Astrocyte of the spinal cord (primary cell): ENCODE data around the gene CYP1A2.

Experiments
- DNase-seq: peaks from one replicate; pipeline ENCODE4 v3.0.0; 2011; ENCODE audit warnings: low read depth, low spot score
- H3K4me3 ChIP-seq: 2 replicates; pipeline ENCODE4 v1.5.1; 2011; ENCODE audit warnings: low read depth, mild to moderate bottlenecking, low read length, moderate library complexity
- CTCF ChIP-seq: IDR thresholded peaks from 2 replicates; pipeline ENCODE4 v1.5.1; 2012; ENCODE audit warnings: low read depth, mild to moderate bottlenecking, low read length, inconsistent platforms
- in situ Hi-C: cut with HindIII; loops from 2 replicates; pipeline ENCODE4 v1.10.0; 2017; ENCODE audit warnings: low sequenced_read_pairs

CYP1A2 gene

GRCh38 chr15:74748322-74748946 is at the start of gene CYP1A2:
TSS of gene CYP1A2 (plus strand) at chr15:74748845. CDS start at chr15:74749739, 894 bp downstream.
- in situ Hi-C loops: no loop called here
- H3K4me3 ChIP-seq: no peak within 1 kb of the TSS
- DNase-seq: no peak
- TF ChIP-seq CTCF: no peak

- in situ Hi-C loops: no loop called here
- TF ChIP-seq CTCF: no peak
- DNase-seq: no peak
- H3K4me3 ChIP-seq: no peak overlapping the region
These were observed 39.6 kb upstream of the CYP1A2 start for GRCh38 chr15:74709011-74709410.

GRCh38 chr15:74709892-74710291 is 38.8 kb upstream of the CYP1A2 start:
- no peak for TF ChIP-seq CTCF
- H3K4me3 ChIP-seq: no peak overlapping the region
- in situ Hi-C loops: no loop called here
- no peak for DNase-seq

DNA sequence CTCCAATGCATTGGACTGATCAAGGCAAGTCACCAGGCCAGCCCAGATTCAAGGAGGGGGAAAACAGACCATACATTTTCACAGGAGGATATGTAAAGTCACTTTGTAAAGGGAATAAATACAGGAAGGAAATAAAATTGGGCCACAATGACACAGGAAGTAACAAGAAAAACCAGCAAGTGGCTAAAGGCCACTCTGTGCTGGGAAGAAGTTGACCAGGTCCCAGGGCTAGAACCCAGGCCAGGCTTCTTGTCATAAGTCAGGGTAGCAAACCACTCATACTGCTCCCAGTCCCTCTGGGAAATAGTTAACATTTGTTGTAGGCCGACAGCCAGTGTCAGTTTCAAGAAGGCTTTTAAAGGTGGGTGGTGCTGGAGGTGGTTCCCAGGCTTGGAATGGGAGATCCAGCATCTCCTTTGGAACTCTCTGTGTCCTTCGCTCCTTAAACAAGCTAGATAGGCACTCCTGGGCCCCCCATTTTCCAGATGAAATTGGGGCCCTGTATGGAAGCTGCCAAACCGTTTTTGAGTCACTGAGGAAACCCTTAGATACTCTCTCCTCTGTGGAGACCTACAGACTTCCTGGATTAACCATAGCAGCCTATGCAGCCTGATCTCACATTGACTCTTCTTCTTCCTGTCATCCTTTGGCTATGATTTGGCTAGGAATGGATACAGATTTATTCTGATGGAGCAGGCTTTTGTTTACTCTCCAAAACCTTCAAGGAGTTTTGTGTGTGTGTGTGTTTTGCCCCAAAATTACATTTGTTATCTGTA is 38.1 kb upstream of the CYP1A2 start:
- in situ Hi-C loops: no loop called here
- TF ChIP-seq CTCF: no peak
- no peak overlapping the region for H3K4me3 ChIP-seq
- no peak for DNase-seq

GRCh38 chr15:74712311-74712710 is 36.3 kb upstream of the CYP1A2 start:
- no peak for DNase-seq

DNA sequence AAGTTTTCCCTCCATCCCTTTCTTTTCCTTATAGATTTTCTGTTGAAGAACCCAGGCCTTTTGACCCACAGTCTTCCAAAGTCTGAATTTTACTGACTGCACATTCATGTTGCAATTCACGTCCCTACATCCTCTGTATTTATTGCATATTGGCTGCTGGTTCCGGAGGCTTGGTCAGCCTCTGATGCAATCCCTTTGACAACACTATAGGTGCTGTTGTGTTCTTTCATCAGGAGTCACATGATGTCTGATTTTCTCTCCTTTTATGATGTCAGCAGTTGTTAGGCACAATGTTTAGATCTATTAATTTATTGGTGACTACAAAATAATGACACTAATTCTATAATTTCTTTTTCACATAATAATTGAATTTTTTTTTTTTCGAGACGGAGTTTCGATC is 32.0 kb upstream of the CYP1A2 start:
- no peak overlapping the region for H3K4me3 ChIP-seq
- no peak for DNase-seq
- in situ Hi-C loops: no loop called here
- no peak for TF ChIP-seq CTCF

More at GRCh38 chr15:74712311-74712710, 36.3 kb upstream of the CYP1A2 start:
- no peak for TF ChIP-seq CTCF
- in situ Hi-C loops: no loop called here
- no peak overlapping the region for H3K4me3 ChIP-seq
